Esophagus muscularis mucosa (tissue), 4 donors: ENCODE measurements around the gene TRAPPC5. TPM values are rescaled to one million over a fixed set of nuclear protein-coding genes. Genes with fewer than 3 reads are reported as not detected.
A peak's percentile ranks its signal among the peaks of the same experiment; 100 is the strongest.

Experiments used
- DNase-seq: peaks from one replicate; pipeline ENCODE4 v3.0.0-alpha.2; 2017; ENCODE audit errors: extremely low spot score
- H3K27ac ChIP-seq, 4 donors: fragments of 200-600 bp; sonication (generic); replicated peaks in 1 of 4; 1 replicate in 3 of 4; 2 replicates in 1 of 4; pipeline ENCODE4 v1.5.1; 2016 to 2019; ENCODE audit warnings: mild to moderate bottlenecking in 1 of 4
- H3K27me3 ChIP-seq, 4 donors: fragments of 200-600 bp; sonication (generic); one replicate each; pipeline versions ENCODE4 v1.5.1 to v1.6.0; 2016 to 2019
- H3K36me3 ChIP-seq, 4 donors: fragments of 200-600 bp; sonication (generic); one replicate each; pipeline ENCODE4 v1.5.1; 2016 to 2019
- H3K4me1 ChIP-seq, 4 donors: fragments of 200-600 bp; sonication (generic); one replicate each; pipeline ENCODE4 v1.5.1; 2016 to 2019
- H3K4me3 ChIP-seq, 4 donors: fragments of 200-600 bp; sonication (generic); 1 replicate in 2 of 4; 2 replicates in 2 of 4; pipeline ENCODE4 v1.5.1; 2016 to 2019; ENCODE audit warnings: mild to moderate bottlenecking in 4 of 4, moderate library complexity in 1 of 4
- H3K9me3 ChIP-seq, 4 donors: fragments of 200-600 bp; sonication (generic); 1 replicate in 3 of 4; 2 replicates in 1 of 4; pipeline ENCODE4 v1.5.1; 2016 to 2019
- EP300 ChIP-seq: sonication (generic); formaldehyde crosslinking; IDR thresholded peaks from one replicate; pipeline ENCODE4 v1.6.1; 2017; ENCODE audit warnings: antibody characterized with exemption
- POLR2A ChIP-seq: fragments of 450-650 bp; IDR thresholded peaks from one replicate; pipeline ENCODE4 v1.6.1; 2017; ENCODE audit warnings: antibody characterized with exemption, moderate library complexity, mild to moderate bottlenecking, low read depth
- POLR2AphosphoS5 ChIP-seq, 2 donors: sonication (generic); formaldehyde crosslinking; IDR thresholded peaks; one replicate each; pipeline ENCODE4 v1.6.1; 2017; ENCODE audit warnings: antibody characterized with exemption in 2 of 2
- WGBS: methylation state at CpG from one replicate; pipeline ENCODE4 v1.1.5; 2018; 5-methylcytosine and 5-hydroxymethylcytosine counted together
- intact Hi-C: fragments of 100-400 bp; cut with DNase I; formaldehyde crosslinking; loops from one replicate; pipeline ENCODE4 v1.15.1; 2023
- total RNA-seq, 4 donors: library from RNA; depleted of rRNA; stranded (reverse); fragments of >200 nt; gene quantifications; one replicate each; pipeline versions ENCODE4 v1.1.0 to v1.2.1, GENCODE V29; 2016
- TF ChIP-seq, protein P1 (sequence below), 3 experiments: fragments of 200-600 bp in 2 of 3; fragments of 450-650 bp in 1 of 3; sonication (generic) in 2 of 3; IDR thresholded peaks; one replicate each; pipeline ENCODE4 v1.5.1; 2017 to 2019; ENCODE audit warnings: antibody characterized with exemption in 3 of 3, mild to moderate bottlenecking in 2 of 3, moderate library complexity in 1 of 3

TRAPPC5 gene
- total RNA-seq, 4 donors from 2014 or later = 12.5 to 84.7 (median 64.8) TPM

DNA sequence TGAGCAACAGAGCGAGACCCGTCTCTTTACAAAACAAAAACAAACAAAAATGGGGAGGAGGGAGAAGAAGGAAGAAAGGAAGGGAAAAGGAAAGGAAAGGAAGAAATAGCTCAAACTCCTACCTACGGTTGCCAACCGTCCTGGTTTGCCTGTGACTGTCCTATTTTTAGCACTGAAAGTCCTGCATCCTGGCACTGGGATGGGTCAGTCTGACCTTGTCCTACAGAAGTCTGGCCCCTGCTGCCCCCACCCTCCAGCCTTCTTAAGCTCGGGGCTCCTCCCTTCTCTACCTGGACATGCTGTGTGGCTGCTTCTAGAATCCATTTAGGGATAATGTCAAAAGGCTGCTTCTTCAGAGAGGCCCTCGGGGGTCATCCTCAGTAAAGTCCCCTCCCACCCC is 45.0 kb upstream of the TRAPPC5 start:
- 54% methylated on average over 6 of the region's 6 CpGs for WGBS
- Histone ChIP-seq H3K4me1 (peaks cover 7 to 25% (median 15%) of the 10 kb centered on the region in 4 donors), H3K4me3 (no peak overlapping the region), H3K36me3 (peaks cover 0 to 17% (median 7%) of the 10 kb centered on the region in 4 donors), H3K27me3 (peaks cover 0 to 54% (median 20%) of the 10 kb centered on the region in 4 donors), H3K27ac (no peak overlapping the region), H3K9me3 (no peaks in the 10 kb centered on the region)
- intact Hi-C loops = no loop called here
- DNase-seq = no peak
- TF ChIP-seq POLR2A = no peak
- no peak for TF ChIP-seq POLR2AphosphoS5 (IDR thresholded peaks at IDR 0.05)
- TF ChIP-seq EP300 = no peak
- TF ChIP-seq, protein P1, sequence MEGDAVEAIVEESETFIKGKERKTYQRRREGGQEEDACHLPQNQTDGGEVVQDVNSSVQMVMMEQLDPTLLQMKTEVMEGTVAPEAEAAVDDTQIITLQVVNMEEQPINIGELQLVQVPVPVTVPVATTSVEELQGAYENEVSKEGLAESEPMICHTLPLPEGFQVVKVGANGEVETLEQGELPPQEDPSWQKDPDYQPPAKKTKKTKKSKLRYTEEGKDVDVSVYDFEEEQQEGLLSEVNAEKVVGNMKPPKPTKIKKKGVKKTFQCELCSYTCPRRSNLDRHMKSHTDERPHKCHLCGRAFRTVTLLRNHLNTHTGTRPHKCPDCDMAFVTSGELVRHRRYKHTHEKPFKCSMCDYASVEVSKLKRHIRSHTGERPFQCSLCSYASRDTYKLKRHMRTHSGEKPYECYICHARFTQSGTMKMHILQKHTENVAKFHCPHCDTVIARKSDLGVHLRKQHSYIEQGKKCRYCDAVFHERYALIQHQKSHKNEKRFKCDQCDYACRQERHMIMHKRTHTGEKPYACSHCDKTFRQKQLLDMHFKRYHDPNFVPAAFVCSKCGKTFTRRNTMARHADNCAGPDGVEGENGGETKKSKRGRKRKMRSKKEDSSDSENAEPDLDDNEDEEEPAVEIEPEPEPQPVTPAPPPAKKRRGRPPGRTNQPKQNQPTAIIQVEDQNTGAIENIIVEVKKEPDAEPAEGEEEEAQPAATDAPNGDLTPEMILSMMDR (IDR thresholded peaks at IDR 0.05) = no peak

GRCh38 chr19:7636317-7636690 is 44.3 kb upstream of the TRAPPC5 start:
- TF ChIP-seq EP300 = no peak
- no peak for TF ChIP-seq POLR2A
- TF ChIP-seq, protein P1 (IDR thresholded peaks at IDR 0.05) = no peak
- TF ChIP-seq POLR2AphosphoS5 (IDR thresholded peaks at IDR 0.05) = no peak
- peaks cover 0 to 60% (median 20%) of the 10 kb centered on the region in 4 donors for H3K27me3 ChIP-seq
- no peak for DNase-seq
- 70% methylated on average over 16 of the region's 16 CpGs for whole genome bisulfite sequencing
- H3K4me1 ChIP-seq = peaks cover under 1 to 18% (median 9%) of the 10 kb centered on the region in 4 donors
- H3K9me3 ChIP-seq = no peaks in the 10 kb centered on the region
- peak overlapping the region; percentile 44 to 59 (median 45) for H3K4me3 ChIP-seq
- peak overlapping the region in 1 of 4 donors; percentile 65 for H3K27ac ChIP-seq
- intact Hi-C loops = no loop called here
- H3K36me3 ChIP-seq = peaks cover 0 to 16% (median 7%) of the 10 kb centered on the region in 4 donors

DNA sequence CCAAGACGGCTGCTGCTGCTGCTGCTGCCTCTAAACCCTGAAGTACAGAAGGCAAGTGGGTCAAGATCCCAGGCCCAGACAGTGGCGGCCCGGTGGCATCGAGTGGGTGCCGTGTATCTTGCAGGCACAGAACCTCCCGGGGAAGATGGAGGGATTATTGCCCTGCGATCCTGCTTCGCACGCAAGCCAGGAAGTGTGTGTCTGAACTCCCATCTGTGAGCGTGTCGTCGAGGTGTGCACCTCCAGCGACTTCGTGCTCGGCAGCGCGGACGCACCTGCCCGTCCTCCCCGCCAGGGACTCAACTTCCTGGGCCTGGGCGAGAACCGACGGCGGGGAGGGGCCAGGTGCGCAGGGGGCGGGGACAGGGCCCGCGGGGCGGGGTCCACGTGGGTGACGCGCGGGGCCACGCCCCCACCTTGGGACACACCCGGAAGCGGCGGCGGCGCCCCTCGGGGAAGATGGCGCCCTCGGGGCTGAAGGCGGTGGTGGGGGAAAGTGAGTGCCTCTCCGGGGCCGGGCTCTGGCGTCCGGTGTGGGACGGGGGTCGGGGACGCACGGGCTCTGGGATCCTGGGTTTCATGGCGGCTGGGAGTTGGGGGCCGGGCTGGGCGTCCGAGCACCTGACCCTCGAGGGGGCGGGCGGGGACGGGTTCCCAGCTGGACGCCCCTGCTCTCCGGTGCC is 43.8 kb upstream of the TRAPPC5 start, which contains the start of gene STXBP2:
TSS of gene STXBP2 (plus strand) at position 420 of the 683 bp plus-strand sequence. CDS start at position 460, 40 bp downstream.
- DNase-seq = no peak

DNA sequence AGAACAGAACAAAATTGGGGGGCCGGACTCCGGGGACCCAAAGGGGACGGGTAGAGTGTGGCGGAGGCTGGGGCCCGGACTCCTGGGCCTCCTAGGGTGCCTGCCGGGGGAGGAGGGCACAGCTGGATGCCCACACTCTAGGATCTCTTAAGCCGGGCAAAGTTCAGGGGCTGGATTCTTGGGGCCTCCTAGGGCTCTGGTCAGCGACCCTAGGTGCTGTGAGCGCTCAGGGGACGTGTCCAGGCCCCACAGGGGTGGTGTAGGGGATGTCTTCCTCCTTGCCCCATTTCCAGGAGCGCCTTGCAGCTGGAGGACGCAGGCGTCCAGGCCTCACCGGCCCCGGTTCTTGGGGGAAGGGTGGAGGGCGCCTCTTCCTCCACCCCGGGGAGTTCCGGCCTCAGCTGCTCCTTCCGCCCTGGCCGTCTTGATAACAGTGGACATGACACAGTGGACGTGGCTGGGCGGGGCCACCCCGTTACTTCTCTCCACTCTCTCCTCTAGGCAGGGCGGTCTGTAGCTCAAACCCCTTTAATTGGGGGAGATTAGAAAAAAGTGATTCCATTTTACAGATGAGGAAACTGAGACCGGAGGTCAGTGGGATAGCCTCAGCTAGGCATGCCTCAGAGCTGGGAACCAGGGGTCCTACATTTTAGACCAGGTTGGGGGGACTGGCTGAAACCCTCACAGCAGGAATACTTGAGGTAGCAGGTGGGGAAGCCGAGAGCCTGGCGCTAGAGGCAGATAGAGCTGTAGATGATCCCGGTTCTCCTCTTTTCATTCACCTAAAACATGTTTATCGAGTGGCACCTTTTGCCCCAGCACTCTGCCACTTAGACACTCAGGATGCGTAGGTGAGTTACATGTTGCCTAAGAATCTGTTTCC is 43.0 kb upstream of the TRAPPC5 start:
- Histone ChIP-seq H3K4me1 (peaks cover 0 to 11% (median 5%) of the 10 kb centered on the region in 4 donors), H3K36me3 (peaks cover 0 to 3% (median 1%) of the 10 kb centered on the region in 4 donors), H3K27ac (peak overlapping the region in 3 of 4 donors; percentile 46 to 65 (median 57)), H3K27me3 (peaks cover 0 to 73% (median 20%) of the 10 kb centered on the region in 4 donors), H3K9me3 (no peaks in the 10 kb centered on the region), H3K4me3 (peak overlapping the region; percentile 44 to 59 (median 45))
- 60% methylated on average over 15 of the region's 30 CpGs for WGBS
- no peak for TF ChIP-seq POLR2AphosphoS5 (IDR thresholded peaks at IDR 0.05)
- TF ChIP-seq, protein P1 (IDR thresholded peaks at IDR 0.05) = no peak
- no peak for TF ChIP-seq EP300
- intact Hi-C loops = no loop called here
- DNase-seq = no peak

More for the DNA sequence above, 43.8 kb upstream of the TRAPPC5 start, which contains the start of gene STXBP2:
- peak in 1 of 2 donors; percentile 45 for TF ChIP-seq POLR2AphosphoS5 (IDR thresholded peaks at IDR 0.05)
- TF ChIP-seq, protein P1 (IDR thresholded peaks at IDR 0.05) = no peak
- Histone ChIP-seq H3K27me3 (peaks cover 0 to 66% (median 20%) of the 10 kb centered on the region in 4 donors), H3K36me3 (peaks cover 0 to 11% (median 5%) of the 10 kb centered on the region in 4 donors), H3K4me1 (peaks cover 0 to 13% (median 5%) of the 10 kb centered on the region in 4 donors), H3K4me3 (peak within 1 kb of the TSS; percentile 44 to 59 (median 45)), H3K9me3 (no peaks in the 10 kb centered on the region), H3K27ac (peak within 1 kb of the TSS in 3 of 4 donors; percentile 46 to 65 (median 57))
- intact Hi-C loops = no loop called here
- WGBS = 24% methylated on average over 13 of the region's 61 CpGs
